Caco-2 (cell line): Measurements from ENCODE around the gene JADE3. TPM values are rescaled to one million over a fixed set of nuclear protein-coding genes. Genes with fewer than 3 reads are reported as not detected.

Experiments used
- BruUV-seq: library from RNA; stranded (reverse); fragments of 400-500 nt; replicated peaks from 2 replicates; lab custom pipeline; 2021; lab: Mats Ljungman, UMichigan
- CTCF ChIA-PET: fragments of 300-600 bp; sonication (Branson Sonifier 250); formaldehyde crosslinking; loops from one replicate; lab custom pipeline; 2022; ENCODE audit warnings: antibody characterized with exemption; lab: Charles Lee
- POLR2A ChIA-PET: fragments of 300-600 bp; sonication (Branson Sonifier 250); formaldehyde crosslinking; loops from one replicate; lab custom pipeline; 2022; ENCODE audit warnings: antibody characterized with exemption; lab: Charles Lee
- DNase-seq, 2 experiments: peaks; one replicate each; pipeline versions ENCODE4 v3.0.0 to v3.0.0-alpha.2; 2020 to 2022
- H3K27me3 ChIP-seq: replicated peaks from 2 replicates; pipeline ENCODE4 v1.6.0; 2011; ENCODE audit warnings: low read length; ENCODE audit not compliant: control insufficient read depth, insufficient read depth
- H3K36me3 ChIP-seq: 2 replicates; pipeline ENCODE4 v1.5.1; 2011; ENCODE audit warnings: low read length; ENCODE audit not compliant: control insufficient read depth, insufficient read depth
- H3K4me1 ChIP-seq: fragments of 250-450 bp; sonication (Bioruptor Pico); 2 replicates; pipeline ENCODE4 v1.5.1; 2020; ENCODE audit warnings: mild to moderate bottlenecking
- H3K4me3 ChIP-seq: 2 replicates; pipeline ENCODE4 v1.5.1; 2011; ENCODE audit warnings: low read depth, mild to moderate bottlenecking, control low read depth, low read length
- H3K9me3 ChIP-seq: fragments of 250-450 bp; sonication (Bioruptor Pico); 2 replicates; pipeline ENCODE4 v1.5.1; 2020; ENCODE audit warnings: mild to moderate bottlenecking, moderate library complexity
- H3K27ac Mint-ChIP-seq: one replicate; pipeline ENCODE4 v1.8.0; 2022; ENCODE audit warnings: mixed read lengths; ENCODE audit not compliant: unreplicated experiment
- H3K27me3 Mint-ChIP-seq: one replicate; pipeline ENCODE4 v1.8.0; 2022; ENCODE audit warnings: mixed read lengths; ENCODE audit not compliant: insufficient read depth, unreplicated experiment
- H3K36me3 Mint-ChIP-seq: one replicate; pipeline ENCODE4 v1.8.0; 2022; ENCODE audit warnings: mild to moderate bottlenecking, mixed read lengths; ENCODE audit not compliant: insufficient read depth, unreplicated experiment
- H3K4me1 Mint-ChIP-seq: one replicate; pipeline ENCODE4 v1.8.0; 2022; ENCODE audit warnings: low read depth, mixed read lengths; ENCODE audit not compliant: unreplicated experiment
- H3K4me3 Mint-ChIP-seq: one replicate; pipeline ENCODE4 v1.8.0; 2022; ENCODE audit warnings: mild to moderate bottlenecking, moderate library complexity, mixed read lengths; ENCODE audit not compliant: unreplicated experiment
- H3K9me3 Mint-ChIP-seq: one replicate; pipeline ENCODE4 v1.8.0; 2022; ENCODE audit warnings: mixed read lengths; ENCODE audit not compliant: unreplicated experiment
- intact Hi-C: fragments of 100-400 bp; cut with micrococcal nuclease; formaldehyde crosslinking; loops from one replicate; pipeline ENCODE4 v1.10.0; 2022; ENCODE audit not compliant: unreplicated experiment
- total RNA-seq: library from RNA; stranded (reverse); gene quantifications from 2 replicates; pipeline ENCODE4 v1.2.3, GENCODE V29; 2022
- TF ChIP-seq, protein P1 (sequence below), 2 experiments: fragments of 200-600 bp in 1 of 2; IDR thresholded peaks; 1 replicate in 1 of 2; 2 replicates in 1 of 2; pipeline versions ENCODE4 v1.5.1 to v1.8.0; 2011 to 2022; ENCODE audit warnings: antibody characterized with exemption in 1 of 2, control low read depth in 1 of 2, inconsistent platforms in 1 of 2, low read depth in 1 of 2, low read length in 1 of 2, mild to moderate bottlenecking in 1 of 2, moderate library complexity in 1 of 2; ENCODE audit not compliant: insufficient read depth in 1 of 2, severe bottlenecking in 1 of 2, unreplicated experiment in 1 of 2

Gene JADE3
- total RNA-seq, 1 experiment from 2014 or later: 22.7 TPM

DNA sequence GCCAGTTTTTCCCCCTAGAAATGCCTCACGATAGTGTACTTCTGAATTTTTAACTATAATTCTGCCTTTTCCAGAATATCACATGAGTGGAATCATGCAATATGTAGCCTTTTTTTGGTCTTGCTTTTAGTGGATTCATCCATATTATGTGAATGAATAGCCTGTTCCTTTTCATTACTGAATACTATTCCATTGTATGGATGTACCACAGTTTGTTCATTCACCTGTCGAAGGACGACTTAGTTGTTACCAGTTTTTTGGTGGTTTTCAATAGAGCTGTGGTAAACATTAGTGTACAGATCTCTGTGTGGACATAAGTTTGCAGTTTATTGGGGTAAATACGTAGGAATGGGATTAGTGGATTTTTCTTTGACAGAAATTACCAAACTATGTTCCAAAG is 8.0 kb downstream of the JADE3 start:
- no peaks in the 10 kb centered on the region for H3K9me3 Mint-ChIP-seq
- intact Hi-C loops: no loop called here
- H3K4me1 ChIP-seq: peaks cover 3% of the 10 kb centered on the region; the same call in 1 of the 2 replicates
- no TSS peak for BruUV-seq
- POLR2A ChIA-PET: no interaction called here
- DNase-seq: no peak
- TF ChIP-seq, protein P1, sequence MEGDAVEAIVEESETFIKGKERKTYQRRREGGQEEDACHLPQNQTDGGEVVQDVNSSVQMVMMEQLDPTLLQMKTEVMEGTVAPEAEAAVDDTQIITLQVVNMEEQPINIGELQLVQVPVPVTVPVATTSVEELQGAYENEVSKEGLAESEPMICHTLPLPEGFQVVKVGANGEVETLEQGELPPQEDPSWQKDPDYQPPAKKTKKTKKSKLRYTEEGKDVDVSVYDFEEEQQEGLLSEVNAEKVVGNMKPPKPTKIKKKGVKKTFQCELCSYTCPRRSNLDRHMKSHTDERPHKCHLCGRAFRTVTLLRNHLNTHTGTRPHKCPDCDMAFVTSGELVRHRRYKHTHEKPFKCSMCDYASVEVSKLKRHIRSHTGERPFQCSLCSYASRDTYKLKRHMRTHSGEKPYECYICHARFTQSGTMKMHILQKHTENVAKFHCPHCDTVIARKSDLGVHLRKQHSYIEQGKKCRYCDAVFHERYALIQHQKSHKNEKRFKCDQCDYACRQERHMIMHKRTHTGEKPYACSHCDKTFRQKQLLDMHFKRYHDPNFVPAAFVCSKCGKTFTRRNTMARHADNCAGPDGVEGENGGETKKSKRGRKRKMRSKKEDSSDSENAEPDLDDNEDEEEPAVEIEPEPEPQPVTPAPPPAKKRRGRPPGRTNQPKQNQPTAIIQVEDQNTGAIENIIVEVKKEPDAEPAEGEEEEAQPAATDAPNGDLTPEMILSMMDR (IDR thresholded peaks at IDR 0.05; ENCODE audit: insufficient read depth in 1 of 2, low read depth in 1 of 2, low read length in 1 of 2, severe bottlenecking in 1 of 2, unreplicated experiment in 1 of 2): no peak
- CTCF ChIA-PET: no interaction called here
- no peaks in the 10 kb centered on the region for H3K4me1 Mint-ChIP-seq
- H3K27ac Mint-ChIP-seq: no peak overlapping the region
- no peaks in the 10 kb centered on the region for H3K27me3 ChIP-seq
- H3K36me3 ChIP-seq: no peaks in the 10 kb centered on the region
- H3K27me3 Mint-ChIP-seq: no peaks in the 10 kb centered on the region
- no peak overlapping the region for H3K4me3 ChIP-seq
- peaks cover 7% of the 10 kb centered on the region for H3K36me3 Mint-ChIP-seq
- H3K9me3 ChIP-seq: no peaks in the 10 kb centered on the region
- no peak overlapping the region for H3K4me3 Mint-ChIP-seq

- Histone ChIP-seq H3K4me3 (no peak overlapping the region), H3K9me3 (no peaks in the 10 kb centered on the region), H3K36me3 (no peaks in the 10 kb centered on the region), H3K4me1 (peaks cover 3% of the 10 kb centered on the region; the same call in 1 of the 2 replicates), H3K27me3 (no peaks in the 10 kb centered on the region)
- CTCF ChIA-PET: no interaction called here
- no peak for DNase-seq
- TF ChIP-seq, protein P1 (IDR thresholded peaks at IDR 0.05; ENCODE audit: insufficient read depth in 1 of 2, low read depth in 1 of 2, low read length in 1 of 2, severe bottlenecking in 1 of 2, unreplicated experiment in 1 of 2): no peak
- no peaks in the 10 kb centered on the region for H3K4me1 Mint-ChIP-seq
- H3K4me3 Mint-ChIP-seq: no peak overlapping the region
- intact Hi-C loops: no loop called here
- no TSS peak for BruUV-seq
- H3K27ac Mint-ChIP-seq: no peak overlapping the region
- no peaks in the 10 kb centered on the region for H3K9me3 Mint-ChIP-seq
- H3K36me3 Mint-ChIP-seq: peaks cover 7% of the 10 kb centered on the region
- H3K27me3 Mint-ChIP-seq: no peaks in the 10 kb centered on the region
- POLR2A ChIA-PET: no interaction called here
These were observed 10.4 kb downstream of the JADE3 start for GRCh38 chrX:46922611-46923010.

- Histone ChIP-seq H3K4me3 (no peak overlapping the region), H3K9me3 (no peaks in the 10 kb centered on the region), H3K4me1 (no peaks in the 10 kb centered on the region), H3K27me3 (no peaks in the 10 kb centered on the region), H3K36me3 (no peaks in the 10 kb centered on the region)
- no peak for DNase-seq
- H3K4me3 Mint-ChIP-seq: no peak overlapping the region
- H3K27me3 Mint-ChIP-seq: no peaks in the 10 kb centered on the region
- CTCF ChIA-PET: no interaction called here
- TF ChIP-seq, protein P1 (IDR thresholded peaks at IDR 0.05; ENCODE audit: insufficient read depth in 1 of 2, low read depth in 1 of 2, low read length in 1 of 2, severe bottlenecking in 1 of 2, unreplicated experiment in 1 of 2): no peak
- intact Hi-C loops: no loop called here
- peaks cover 15% of the 10 kb centered on the region for H3K4me1 Mint-ChIP-seq
- BruUV-seq: no TSS peak
- no peaks in the 10 kb centered on the region for H3K9me3 Mint-ChIP-seq
- POLR2A ChIA-PET: no interaction called here
- H3K27ac Mint-ChIP-seq: no peak overlapping the region
- H3K36me3 Mint-ChIP-seq: no peaks in the 10 kb centered on the region
These were observed 15.5 kb downstream of the JADE3 start for GRCh38 chrX:46927718-46928117.
